C4-2B (cell line): ENCODE results near the gene TTLL8.

Source experiments
- ZFX ChIP-seq: fragments of 450-650 bp; IDR thresholded peaks from 2 replicates; pipeline ENCODE4 v1.6.1; 2017
- TF ChIP-seq, protein P1 (sequence below): fragments of 450-650 bp; conservative IDR thresholded peaks from 2 replicates; pipeline ENCODE4 v1.5.1; 2017; ENCODE audit warnings: mild to moderate bottlenecking

DNA sequence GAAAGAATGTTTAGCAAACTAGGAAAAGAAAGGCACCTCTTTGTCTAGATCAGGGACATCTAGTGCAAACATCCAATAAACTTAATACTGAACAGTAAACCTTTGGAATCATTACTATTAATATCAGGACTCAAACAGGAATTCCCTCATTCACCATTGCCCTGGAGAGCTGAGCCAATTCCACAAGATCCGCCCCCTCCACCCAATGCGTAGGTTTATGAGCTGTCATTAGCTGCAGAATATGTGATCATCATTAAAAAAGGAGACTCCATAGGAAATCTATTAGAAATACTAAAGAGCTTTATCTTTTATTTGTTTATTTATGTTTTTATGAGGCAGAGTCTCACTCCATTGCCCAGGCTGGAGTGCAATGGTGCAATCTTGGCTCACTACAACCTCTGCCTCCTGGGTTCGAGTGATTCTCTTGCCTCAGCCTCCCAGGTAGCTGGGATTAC is 51.0 kb downstream of the TTLL8 start:
- TF ChIP-seq, protein P1, sequence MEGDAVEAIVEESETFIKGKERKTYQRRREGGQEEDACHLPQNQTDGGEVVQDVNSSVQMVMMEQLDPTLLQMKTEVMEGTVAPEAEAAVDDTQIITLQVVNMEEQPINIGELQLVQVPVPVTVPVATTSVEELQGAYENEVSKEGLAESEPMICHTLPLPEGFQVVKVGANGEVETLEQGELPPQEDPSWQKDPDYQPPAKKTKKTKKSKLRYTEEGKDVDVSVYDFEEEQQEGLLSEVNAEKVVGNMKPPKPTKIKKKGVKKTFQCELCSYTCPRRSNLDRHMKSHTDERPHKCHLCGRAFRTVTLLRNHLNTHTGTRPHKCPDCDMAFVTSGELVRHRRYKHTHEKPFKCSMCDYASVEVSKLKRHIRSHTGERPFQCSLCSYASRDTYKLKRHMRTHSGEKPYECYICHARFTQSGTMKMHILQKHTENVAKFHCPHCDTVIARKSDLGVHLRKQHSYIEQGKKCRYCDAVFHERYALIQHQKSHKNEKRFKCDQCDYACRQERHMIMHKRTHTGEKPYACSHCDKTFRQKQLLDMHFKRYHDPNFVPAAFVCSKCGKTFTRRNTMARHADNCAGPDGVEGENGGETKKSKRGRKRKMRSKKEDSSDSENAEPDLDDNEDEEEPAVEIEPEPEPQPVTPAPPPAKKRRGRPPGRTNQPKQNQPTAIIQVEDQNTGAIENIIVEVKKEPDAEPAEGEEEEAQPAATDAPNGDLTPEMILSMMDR: no peak
- no peak for TF ChIP-seq ZFX
